HG03159 (cell line): Measurements from ENCODE around the gene RIN3.

ENCODE experiments used
- ATAC-seq: cut with Tn5 transposase; IDR thresholded peaks from one replicate; pipeline ENCODE4 v1.9.1; 2021; ENCODE audit warnings: mild to moderate bottlenecking, moderate library complexity; ENCODE audit not compliant: unreplicated experiment

Gene RIN3

DNA sequence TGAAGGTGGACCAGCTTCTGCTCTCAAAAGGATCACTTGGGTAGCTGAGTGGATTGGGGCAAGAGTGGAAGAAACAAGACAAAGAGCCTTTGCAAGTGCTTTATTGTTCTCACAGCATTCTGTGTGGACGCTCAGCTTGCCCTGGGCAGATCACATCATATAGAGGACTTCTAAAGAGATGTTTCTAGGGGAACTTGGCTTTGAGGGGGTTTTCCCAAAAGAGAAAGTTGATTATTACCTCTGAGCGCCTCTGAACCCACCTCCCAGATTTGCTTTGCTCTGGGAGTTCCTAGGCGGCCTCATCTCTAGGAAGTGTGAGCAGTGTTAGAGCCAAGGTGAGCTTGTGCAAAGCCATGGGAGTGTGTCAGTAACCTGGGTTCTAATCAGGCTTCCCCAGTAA, 81.7 kb downstream of the RIN3 start:
- ATAC-seq, result no peak

DNA sequence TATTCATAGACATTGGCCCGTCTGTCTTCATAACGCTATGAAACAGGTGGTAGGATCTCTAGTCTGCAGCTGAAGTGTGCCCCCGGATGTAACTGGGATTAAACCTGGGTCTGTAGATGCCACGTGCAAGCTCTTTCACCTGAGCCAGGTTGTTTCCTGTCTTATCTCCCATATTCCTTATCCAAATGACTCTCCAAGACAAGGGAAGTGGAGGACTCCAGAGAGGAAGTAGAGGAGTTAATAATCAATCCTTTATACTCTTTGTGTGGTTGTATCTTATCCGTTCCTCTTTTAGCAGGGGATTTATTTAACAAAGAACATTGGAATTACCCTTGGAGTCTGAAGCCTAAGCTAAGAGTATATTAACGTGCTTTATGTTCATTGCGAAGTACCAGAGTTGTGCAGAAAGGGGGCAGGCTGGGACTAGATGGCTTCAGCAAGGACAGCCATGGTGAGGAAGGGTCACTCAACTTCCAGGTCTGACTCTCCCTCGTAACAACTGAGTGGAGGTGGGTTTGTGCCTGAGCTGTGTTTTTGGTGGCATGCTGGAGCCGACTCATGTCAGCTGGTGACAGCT, 82.8 kb downstream of the RIN3 start:
- no peak for ATAC-seq

DNA sequence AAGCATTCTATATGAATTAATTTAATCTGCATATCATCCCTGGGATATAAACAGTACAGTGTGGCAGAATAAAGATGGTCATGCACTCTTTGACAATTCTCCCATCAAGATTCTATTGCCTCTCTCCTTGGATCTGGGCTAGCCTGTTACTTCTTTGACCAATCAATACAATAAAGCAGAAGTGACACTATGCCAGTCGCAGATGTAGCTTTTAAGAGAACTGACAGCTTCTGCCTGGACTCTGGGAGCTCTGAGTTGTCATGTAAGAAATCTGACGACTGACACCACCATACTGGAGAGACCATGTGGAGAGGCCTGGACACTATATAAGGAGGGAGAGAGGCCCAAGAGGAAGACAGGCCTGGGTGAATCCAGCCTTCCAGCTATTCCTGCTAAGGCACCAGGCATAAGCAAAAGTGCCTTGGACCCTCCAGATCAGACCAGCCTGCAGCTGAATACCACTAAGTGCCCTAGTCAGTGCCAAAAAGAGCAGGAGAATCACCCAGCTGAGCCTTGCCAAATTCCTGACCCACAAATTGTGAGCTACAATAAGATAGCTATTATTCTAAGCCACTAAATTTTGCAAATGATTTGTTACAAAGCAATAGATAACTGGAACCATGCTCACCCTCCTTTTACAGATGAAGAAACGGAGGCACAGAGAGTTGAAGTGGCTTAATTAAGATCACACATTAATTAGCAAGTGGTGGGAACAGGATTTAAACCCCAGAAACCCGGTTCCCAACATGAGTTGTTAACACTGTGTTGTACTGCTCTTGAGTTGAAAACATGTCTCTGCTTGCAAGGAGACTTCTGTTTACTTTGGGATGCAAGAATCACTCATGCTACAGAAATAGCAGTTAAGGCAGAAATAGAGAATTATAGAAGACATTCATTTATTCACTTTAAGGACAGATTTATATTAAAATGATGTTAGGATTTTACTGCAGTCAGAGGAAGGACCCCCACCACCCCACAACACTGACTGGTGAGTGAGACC, 84.6 kb downstream of the RIN3 start:
- no peak for ATAC-seq

DNA sequence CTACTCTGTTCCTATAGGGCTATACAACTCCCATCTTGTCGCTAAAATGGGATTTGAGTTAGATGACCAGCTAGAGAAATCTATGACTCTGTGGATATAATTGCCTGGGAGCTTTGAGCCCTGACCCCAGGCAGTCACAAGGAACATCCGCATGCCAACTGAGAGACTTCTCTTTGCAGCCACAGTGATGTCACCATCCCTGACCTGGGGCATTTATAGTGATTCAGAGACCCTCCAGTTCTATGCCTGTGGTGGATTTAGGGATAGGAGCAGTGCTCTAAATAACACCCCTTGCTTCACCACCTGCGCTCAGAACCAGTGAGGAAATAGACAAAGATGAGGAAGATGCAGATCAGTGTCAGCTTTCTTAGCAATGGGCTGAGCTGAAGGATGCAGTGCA, 86.2 kb downstream of the RIN3 start:
- no peak for ATAC-seq

DNA sequence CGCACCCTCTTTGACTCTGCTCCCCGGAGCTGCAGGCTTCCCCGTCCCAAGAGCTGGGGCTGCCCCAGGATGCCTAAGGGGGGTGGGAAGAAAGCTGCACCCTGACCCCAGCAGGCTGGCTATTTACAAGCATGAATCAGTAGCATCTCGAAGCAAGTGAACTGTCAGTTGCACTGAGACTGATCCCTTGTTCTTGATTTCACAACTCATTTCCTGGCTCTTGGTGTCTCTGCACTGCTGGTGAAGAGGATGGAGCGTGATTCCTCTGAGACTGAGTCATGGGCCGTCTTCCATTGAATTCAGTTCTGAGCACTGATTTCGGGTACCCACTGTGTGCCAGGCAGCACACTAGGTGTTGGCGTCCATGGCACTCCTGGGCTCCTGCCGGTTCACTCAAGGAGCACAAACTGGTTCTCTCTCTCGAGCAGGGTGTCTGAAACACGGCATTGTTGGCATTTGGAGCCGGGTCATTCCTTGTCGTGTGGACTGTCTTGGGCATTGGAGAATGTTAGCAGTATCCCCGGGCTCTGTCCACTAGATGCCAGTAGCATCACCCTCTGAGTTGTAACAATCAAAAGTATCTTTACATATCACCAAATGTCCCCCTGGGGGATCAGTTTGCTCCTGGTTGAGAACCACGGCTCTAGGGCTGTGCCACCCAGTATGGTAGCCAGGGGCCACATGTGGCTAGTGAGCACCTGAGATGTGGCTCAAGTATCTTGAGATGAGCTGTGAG, 86.9 kb downstream of the RIN3 start:
- ATAC-seq, result no peak

DNA sequence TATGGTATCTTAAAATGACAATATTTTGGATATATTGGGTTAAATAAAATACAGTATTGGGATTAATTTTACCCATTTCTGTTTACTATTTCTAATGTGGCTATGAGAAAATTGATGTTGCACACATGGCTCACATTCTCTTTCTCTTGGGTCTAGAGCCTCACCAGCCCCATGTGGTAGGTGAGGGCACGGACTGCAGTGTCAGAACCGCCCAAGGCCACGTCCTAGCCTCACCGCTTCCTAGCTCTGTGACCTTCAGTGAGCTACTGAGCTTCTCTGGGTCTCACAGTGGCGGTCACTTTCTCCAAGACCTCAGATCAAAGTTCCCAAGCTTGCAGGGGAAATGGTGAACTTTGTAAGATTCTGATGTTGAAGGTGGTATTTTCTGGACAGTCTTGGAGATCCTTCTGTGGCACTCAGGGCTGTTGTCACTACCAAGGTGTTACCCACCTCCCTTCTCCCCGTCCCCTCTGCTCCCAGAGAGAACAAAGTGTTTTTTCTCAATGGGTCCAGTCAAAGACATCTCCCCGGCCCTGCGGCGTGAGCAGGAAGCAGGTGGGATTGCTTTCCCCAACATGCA, 87.6 kb downstream of the RIN3 start:
- no peak for ATAC-seq

DNA sequence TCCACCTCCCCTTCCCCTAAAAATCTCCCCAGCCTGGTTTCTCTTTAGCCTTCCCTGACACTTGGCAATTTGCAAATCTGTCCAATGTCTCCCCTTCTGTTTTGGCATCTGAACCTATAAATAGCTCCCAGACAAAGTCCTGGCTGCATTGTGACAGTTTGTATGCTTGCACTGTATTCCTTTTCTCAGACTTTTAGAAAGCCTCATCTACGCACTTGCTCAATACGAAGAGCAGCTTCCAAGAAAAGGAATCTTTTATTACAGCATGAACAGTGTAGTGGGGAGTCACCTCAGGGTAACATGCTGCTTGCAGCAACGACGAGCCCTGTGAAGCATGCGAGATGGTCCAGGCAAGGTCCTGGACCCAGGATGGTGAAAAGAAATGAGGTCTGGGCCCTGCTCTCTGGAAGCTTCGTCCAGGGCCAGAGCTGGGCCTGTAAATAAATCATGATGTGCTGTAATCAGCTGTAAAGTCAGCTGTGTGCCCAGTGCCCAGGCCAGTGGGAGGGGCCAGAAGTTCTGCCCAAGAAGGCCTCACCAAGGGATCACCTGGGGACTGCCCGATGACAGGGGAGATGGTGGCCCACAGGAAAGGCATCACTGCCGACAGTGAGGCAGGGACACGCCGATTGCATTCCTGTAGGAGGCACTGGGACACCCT, 88.3 kb downstream of the RIN3 start:
- ATAC-seq, result no peak

DNA sequence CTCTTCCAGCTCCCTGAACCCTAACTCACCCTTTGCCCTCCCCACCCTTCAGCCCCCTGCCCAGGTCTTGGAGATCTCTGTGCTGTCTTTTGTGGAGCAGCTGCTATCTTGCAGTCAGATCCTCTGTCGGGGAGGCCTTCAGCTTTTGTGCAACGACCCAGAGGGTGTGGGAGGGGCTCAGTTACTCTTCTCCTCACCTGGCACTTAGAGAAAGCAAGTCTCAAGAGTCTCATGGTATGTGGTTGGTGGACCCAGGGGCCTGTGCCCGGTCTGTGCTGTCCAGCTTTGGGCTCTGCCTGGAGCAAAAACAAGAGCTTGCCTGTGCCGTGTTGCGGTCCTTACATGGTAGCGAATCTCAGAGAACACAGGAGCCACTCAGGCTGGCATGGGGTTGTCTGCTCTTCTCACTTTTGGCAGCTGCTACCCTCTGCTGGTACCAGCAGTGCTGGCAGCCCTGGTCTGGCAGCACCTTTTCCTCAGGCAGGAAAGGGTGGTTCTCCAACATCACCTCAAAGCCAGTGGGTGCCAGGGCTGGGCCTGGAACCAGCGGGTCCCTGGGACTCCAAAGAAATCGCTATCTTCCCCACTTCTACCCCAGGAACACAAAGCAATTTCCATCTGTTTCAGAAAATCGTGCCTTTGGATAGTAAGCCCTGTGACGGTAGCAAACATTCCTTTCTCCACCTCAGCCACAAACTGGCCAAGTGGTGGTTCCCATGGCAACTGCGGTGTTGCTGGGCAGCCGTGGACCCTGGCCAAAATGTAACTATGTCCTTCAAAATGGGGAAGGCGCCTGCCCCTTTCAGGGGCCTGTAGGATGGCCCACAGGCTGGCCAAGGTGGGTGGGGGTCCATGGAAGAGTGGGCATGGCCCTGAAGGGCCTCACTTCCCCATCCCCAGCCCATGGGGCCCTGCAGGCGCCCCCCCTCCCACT, 90.0 kb downstream of the RIN3 start:
- ATAC-seq, result no peak

DNA sequence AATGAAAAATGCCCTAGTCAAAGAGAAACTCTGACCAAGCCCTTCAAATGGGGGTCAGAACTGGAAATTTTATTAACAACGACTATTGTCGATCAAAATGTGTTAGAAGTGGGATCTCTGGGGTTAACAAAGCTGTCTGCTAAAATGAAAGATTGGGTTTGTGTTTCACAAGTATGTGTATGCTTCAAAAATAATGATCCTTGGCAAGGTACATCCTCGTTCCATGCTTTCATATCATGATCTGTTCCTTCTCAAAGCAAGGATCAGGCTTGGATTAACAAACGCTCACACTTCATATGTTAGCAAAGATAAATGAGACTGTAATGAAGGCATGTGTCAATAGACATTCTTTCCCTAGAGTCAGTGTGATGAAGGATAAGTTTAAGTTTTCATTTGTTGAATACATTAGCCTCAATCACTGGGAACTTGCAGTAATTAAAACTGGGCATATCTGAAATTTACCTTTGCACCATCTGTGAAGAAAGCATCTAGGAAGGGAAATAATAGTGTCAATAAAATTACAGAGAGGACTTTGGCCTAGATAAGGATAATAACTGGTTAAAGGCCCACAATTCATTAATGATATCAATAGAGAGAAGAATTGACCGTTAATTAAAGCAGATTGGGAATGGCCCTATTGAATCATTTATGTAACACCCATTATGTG, 91.8 kb downstream of the RIN3 start:
- ATAC-seq, result no peak

DNA sequence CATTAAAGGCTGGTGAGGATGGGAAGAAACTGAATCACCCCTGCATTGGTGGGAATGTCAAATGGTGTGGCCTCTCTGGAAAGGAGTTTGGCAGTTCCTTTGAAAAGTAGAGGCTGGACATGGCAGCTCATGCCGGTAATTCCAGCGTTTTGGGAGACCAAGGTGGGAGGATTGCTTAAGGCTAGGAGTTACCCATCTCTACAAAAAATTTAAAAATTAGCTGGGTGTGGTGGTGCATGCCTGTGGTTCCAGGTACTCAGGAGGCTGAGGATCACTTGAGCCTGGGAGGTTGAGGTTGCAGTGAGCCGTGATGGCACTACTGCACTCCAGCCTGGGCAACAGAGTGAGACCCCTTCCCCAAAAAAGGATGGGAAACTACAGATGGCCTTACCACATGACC, 93.7 kb downstream of the RIN3 start:
- no peak for ATAC-seq

DNA sequence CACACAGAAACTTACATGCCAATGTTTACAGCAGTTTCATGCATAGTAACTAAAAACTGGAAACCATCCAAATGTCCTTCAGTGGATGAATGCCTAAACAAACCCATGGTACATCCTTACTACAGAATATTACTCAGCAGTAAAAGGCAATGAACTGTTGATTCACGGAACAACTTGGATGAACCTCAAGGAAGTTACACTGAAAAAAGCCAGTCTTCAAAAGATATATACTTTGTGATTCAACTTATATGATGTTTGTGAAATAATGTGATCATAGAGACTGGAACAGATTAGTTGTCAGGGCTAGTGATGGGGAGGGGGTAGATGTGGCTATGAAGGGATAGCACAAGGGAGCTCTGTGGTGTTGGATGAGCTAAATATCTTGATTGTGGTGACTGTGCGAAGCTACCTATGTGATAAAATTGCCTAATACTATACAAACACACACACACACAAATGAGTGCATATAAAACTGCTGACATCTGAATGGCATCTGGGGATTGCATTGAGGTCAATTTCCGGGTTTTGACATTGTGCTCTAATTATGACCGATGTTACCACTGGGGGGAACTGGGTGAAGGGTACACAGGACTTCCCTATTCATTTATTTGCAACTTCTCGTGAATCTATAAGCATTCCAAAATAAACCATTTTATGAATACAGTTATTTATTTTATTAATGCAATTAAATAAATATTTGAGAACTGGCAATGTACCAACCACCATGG, 94.3 kb downstream of the RIN3 start:
- no peak for ATAC-seq

DNA sequence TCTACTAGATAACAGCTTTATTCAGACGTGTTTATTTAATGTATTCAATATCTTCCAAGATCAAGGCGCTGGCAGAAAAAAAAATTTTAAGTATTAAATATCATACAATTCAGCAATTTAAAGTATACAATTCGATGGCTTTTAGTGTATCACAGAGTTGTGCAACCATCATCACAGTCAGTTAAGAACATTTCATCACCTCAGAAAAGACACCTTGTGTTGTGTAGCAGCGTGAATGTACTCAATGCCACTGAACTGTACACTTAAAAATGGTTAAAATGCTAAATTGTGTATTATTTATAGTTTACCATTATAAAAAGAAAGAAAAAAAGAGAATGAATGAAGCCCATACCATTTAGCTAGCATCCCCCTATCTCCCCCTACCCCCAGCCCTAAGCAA, 96.4 kb downstream of the RIN3 start:
- no peak for ATAC-seq

DNA sequence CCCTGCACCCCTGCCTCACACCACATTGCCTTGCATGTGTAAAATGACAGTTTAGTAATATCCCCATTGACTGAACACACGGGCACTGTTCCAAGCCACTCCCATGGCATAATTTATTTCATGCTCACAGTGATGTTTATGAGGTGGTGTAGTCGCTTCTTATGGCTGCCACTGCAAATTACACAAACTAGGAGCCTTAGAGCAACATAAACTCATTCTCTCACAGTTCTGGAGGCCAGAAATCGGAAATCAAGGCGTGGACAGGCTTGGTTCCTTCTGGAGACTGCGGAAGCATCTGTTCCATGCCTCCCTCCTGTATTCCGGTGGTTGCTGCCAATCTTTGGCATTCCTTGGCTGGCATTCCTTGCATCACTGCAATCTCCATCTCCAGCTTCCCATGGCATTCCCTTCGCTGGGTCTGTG, 97.3 kb downstream of the RIN3 start:
- no peak for ATAC-seq

DNA sequence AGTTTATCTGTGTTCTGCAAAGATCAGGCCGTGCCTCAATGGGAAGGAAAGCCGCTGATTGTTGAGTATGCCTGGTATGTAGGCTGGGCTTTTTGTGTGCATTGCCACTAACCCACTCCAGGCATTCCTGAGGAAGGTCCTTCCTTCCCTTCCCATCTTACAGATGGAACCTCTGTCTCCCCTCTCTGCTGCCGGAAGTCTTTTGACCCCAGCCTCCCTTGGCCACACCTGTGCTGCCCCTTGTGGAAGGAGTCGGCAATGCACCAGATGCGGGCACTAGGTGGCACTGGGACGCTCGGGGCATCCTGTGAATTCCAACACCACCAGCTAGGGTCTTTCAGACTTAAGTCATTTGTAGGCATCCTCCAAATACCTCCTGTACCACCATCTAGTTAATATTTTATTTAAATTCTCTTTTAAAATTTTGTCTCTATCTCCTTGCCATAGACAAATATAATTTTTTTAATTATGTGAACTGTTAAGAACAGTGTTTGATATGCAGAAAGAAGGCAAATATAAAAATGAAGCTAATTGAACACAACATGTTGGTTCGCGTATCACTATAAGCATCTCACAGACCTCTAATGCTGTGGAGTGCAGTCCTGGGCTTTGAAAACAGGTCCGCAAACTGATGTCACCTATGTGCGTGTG, 99.6 kb downstream of the RIN3 start:
- no peak for ATAC-seq

DNA sequence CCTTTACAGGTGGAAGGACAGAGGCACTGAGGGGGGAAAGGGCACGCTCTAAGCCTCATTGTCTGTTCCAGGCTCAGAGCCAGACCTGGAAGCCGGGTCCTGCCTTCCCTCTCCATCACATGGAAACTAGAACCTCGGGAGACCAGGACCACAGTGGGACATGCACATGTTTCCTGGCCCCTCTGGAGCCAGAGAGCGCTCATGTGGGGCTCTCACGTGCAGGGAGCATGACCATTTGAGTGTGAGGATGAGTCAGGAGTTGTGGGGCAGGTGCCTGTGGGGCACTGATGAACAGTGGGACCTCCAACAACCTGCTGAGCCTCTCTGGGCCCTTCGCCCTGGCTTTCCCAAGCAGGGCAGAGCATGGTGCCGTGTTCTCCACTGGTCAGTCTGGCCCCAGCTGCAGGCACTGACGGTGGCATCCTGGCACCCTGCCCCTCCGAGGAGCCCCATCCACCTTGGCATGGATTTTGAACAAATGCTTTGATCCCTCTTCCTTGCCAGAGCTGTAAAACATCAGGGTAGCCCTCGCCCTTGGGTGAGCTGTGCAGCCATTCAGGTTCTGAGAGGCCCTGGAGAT, 100.2 kb downstream of the RIN3 start:
- no peak for ATAC-seq

DNA sequence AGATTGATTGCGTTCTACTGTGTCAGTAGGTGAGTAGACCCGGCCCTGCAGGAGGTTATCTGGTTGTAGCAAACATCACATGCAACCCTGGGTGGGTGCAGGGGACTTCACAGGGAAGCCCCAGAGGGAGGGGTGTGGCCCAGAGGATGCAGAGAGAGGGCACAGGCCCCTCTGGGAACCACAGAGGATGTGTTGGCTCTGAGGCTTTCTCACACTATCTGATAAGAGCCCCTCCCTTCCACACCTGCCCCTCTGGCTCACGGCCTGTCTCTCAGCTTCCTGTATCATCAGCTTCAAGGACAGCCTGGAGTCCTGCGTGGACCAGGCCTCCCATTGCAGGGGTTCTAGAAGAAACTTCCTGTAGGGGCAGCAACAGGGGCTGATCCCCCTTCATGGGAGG, 101.9 kb downstream of the RIN3 start:
- peak; percentile 81 for ATAC-seq

DNA sequence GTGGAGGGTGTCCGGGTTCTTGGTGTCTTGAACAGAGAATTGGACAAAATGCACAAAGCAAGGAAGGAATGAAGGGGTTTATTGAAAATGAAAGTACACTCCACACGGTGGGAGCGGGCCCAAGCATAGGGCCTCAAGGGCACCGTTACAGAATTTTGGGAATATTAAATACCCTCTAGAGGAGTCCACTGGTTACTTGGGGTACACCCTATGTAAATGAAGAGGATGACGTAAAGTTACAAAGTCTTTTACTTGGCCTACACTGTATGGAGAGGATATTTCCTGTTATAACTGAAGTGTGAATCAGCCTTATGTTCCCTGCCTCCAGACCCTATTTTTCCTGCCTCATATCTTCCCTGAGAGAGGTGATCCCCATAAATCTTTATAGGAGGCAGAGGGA, 102.6 kb downstream of the RIN3 start:
- ATAC-seq, result no peak

DNA sequence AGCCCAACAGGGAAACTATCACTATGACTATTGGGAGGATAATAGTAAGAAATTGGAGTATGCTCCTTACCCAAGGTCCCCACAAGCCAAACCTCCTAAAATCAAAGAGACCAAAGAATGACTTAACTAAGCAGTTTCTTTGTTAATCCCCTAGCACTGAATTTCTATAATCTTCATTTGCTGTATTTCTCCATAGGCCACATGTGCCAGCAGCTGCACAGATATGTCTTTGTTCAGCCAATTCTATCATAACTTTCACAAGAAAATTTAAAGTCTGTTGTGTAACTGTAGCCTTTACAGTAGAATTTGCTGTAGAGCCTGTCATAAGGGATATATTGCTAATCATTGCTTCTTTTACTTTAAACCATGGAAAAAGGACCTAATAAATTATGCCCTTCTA, 104.0 kb downstream of the RIN3 start:
- ATAC-seq, result no peak
